Spleen (tissue), 11 donors: Measurements from ENCODE around the gene SLC35F3. TPM values are rescaled to one million over a fixed set of nuclear protein-coding genes. Genes with fewer than 3 reads are reported as not detected.
A peak's percentile ranks its signal among the peaks of the same experiment; 100 is the strongest.
"Not testable (repeated sequence)": the region's sequence is repeated elsewhere in the genome, so short reads cannot be mapped to it uniquely, and the experiment has no call there.

Experiments used
- DNase-seq: peaks from one replicate; pipeline ENCODE4 v3.0.0-alpha.2; 2020
- H3K27ac ChIP-seq, 8 donors: fragments of 200-600 bp; sonication (generic) in 7 of 8; 1 replicate in 4 of 8; 2 replicates in 4 of 8; pipeline versions ENCODE4 v1.5.0 to v1.8.0; 2016 to 2021; ENCODE audit warnings: inconsistent platforms in 4 of 8, mild to moderate bottlenecking in 4 of 8, moderate library complexity in 1 of 8
- H3K27me3 ChIP-seq, 7 donors: fragments of 200-600 bp; sonication (generic) in 6 of 7; replicated peaks in 1 of 7; 1 replicate in 4 of 7; 2 replicates in 3 of 7; pipeline versions ENCODE4 v1.5.0 to v1.8.0; 2016 to 2021; ENCODE audit warnings: inconsistent platforms in 3 of 7, mild to moderate bottlenecking in 1 of 7
- H3K36me3 ChIP-seq, 6 donors: fragments of 200-600 bp; sonication (generic) in 5 of 6; 1 replicate in 4 of 6; 2 replicates in 2 of 6; pipeline versions ENCODE4 v1.5.0 to v1.8.0; 2016 to 2021; ENCODE audit warnings: inconsistent platforms in 2 of 6
- H3K4me1 ChIP-seq, 6 donors: fragments of 200-600 bp; sonication (generic) in 5 of 6; 1 replicate in 3 of 6; 2 replicates in 3 of 6; pipeline versions ENCODE4 v1.5.0 to v1.8.0; 2016 to 2021; ENCODE audit warnings: inconsistent platforms in 3 of 6
- H3K4me3 ChIP-seq, 8 donors: fragments of 200-600 bp; sonication (generic) in 7 of 8; 1 replicate in 4 of 8; 2 replicates in 4 of 8; pipeline versions ENCODE4 v1.5.0 to v1.8.0; 2016 to 2021; ENCODE audit warnings: inconsistent platforms in 4 of 8, mild to moderate bottlenecking in 4 of 8, moderate library complexity in 2 of 8
- H3K9me3 ChIP-seq, 8 donors: fragments of 200-600 bp; sonication (generic) in 7 of 8; 1 replicate in 4 of 8; 2 replicates in 4 of 8; pipeline versions ENCODE4 v1.5.0 to v1.8.0; 2016 to 2021; ENCODE audit warnings: inconsistent platforms in 4 of 8
- POLR2A ChIP-seq, 3 donors: fragments of 450-650 bp; IDR thresholded peaks; one replicate each; pipeline ENCODE4 v1.5.1; 2017; ENCODE audit warnings: antibody characterized with exemption in 3 of 3, mild to moderate bottlenecking in 1 of 3
- POLR2AphosphoS5 ChIP-seq, 3 donors: sonication (generic); formaldehyde crosslinking; IDR thresholded peaks; one replicate each; pipeline ENCODE4 v1.5.1; 2017; ENCODE audit warnings: antibody characterized with exemption in 3 of 3
- WGBS, 5 donors: extraction: QIAGEN DNeasy Blood & Tissue Kit in 3 of 5; methylation state at CpG; one replicate each; pipeline versions ENCODE4 v1.1.5 to v1.1.7; 2013 to 2018; 5-methylcytosine and 5-hydroxymethylcytosine counted together
- intact Hi-C: fragments of 100-400 bp; cut with DNase I; formaldehyde crosslinking; loops from one replicate; pipeline ENCODE4 v1.15.0; 2023; ENCODE audit warnings: low total_unique reads
- polyA plus RNA-seq, 3 donors: library from polyadenylated mRNA; stranded (reverse); fragments of 200-250 nt; gene quantifications; one replicate each; pipeline ENCODE4 v1.2.1, GENCODE V29; 2013
- total RNA-seq, 7 donors: library from RNA; depleted of rRNA in 3 of 7; stranded (reverse); fragments of >200 nt in 3 of 7; fragmentation: NEBNext Ultra II Directional in 4 of 7; extraction: Animal tissue kit (Norgen Biotek cat#: 25700) in 4 of 7; gene quantifications; one replicate each; pipeline versions ENCODE4 v1.1.0 to v1.2.1, GENCODE V29; 2016 to 2021
- TF ChIP-seq, protein P1 (sequence below), 11 experiments: fragments of 200-600 bp in 7 of 11; fragments of 450-650 bp in 4 of 11; sonication (generic) in 4 of 11; IDR thresholded peaks in 8 of 11; conservative IDR thresholded peaks in 3 of 11; 1 replicate in 7 of 11; 2 replicates in 4 of 11; pipeline versions ENCODE4 v1.4.0 to v1.8.0; 2016 to 2021; ENCODE audit warnings: antibody characterized with exemption in 11 of 11, inconsistent platforms in 4 of 11, mild to moderate bottlenecking in 1 of 11
- donor health status: healthy with polysubstance abuse.
- donor health status: DM: no; HTN: no; CAD: no; lungs with moderate emphysema.
- donor health status: DM: no; HTN: no; CAD: no.
- donor health status: Bipolar disorder and iron deficiency.
- donor health status: healthy.
- donor health status: DM: no; HTN: no; CAD: no.
- donor health status: DM: yes; HTN: yes; CAD: no.

Gene SLC35F3
- total and polyA plus RNA-seq, 10 donors, result 0.03 to 0.44 (median 0.11) TPM; not detected in 5

- TF ChIP-seq, protein P1, sequence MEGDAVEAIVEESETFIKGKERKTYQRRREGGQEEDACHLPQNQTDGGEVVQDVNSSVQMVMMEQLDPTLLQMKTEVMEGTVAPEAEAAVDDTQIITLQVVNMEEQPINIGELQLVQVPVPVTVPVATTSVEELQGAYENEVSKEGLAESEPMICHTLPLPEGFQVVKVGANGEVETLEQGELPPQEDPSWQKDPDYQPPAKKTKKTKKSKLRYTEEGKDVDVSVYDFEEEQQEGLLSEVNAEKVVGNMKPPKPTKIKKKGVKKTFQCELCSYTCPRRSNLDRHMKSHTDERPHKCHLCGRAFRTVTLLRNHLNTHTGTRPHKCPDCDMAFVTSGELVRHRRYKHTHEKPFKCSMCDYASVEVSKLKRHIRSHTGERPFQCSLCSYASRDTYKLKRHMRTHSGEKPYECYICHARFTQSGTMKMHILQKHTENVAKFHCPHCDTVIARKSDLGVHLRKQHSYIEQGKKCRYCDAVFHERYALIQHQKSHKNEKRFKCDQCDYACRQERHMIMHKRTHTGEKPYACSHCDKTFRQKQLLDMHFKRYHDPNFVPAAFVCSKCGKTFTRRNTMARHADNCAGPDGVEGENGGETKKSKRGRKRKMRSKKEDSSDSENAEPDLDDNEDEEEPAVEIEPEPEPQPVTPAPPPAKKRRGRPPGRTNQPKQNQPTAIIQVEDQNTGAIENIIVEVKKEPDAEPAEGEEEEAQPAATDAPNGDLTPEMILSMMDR (IDR thresholded peaks at IDR 0.05 in 8 of 11, conservative IDR thresholded peaks at IDR 0.05 in 3 of 11), result no peak
- no peak for TF ChIP-seq POLR2AphosphoS5 (IDR thresholded peaks at IDR 0.05)
- no peak for TF ChIP-seq POLR2A (IDR thresholded peaks at IDR 0.05)
- Histone ChIP-seq H3K27me3 (peaks cover 0 to 5% (median 0%) of the 10 kb centered on the region in 7 donors), H3K27ac (no peak overlapping the region), H3K9me3 (no peaks in the 10 kb centered on the region), H3K36me3 (no peaks in the 10 kb centered on the region), H3K4me1 (no peaks in the 10 kb centered on the region), H3K4me3 (no peak overlapping the region)
- WGBS, 5 donors, result 46 to 74% (median 69%) methylated on average over 4 of the region's 4 CpGs
- DNase-seq, result no peak
- intact Hi-C loops, result no loop called here
Measured at GRCh38 chr1:234348964-234349363, 444.5 kb downstream of the SLC35F3 start.

DNA sequence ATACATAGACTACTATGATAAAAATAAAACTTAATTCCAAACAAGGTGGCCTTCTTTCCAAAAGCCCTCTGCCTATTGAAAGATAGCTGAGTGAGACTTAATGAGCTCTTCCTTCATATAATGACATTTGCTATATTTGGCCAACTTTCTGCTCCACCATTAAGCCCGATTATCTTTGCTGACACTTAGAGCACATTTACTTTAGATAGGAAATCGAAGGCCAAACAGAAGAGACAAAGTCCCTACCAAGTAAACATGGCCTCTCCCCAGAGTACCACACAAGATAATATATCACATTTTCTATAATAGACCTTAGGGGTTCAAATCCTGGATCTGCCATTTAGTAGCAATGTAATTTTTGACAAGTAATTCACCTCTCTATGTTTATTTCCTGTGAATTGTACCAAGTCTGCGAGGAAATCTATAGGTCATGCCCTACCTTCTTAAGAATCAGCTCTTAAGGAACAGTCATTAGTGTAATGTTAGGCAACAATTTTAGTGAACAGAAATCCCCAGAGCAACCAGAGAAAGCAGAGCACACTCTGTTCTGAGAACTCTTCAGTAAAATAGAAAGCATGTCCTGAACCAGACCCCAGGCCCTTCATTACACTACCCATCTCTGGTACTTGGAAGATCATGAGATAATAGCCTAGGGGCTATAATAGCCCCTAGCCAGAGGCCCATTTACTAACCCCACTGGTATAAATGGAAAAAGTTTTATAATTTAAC, 451.5 kb downstream of the SLC35F3 start:
- no peak for TF ChIP-seq POLR2A (IDR thresholded peaks at IDR 0.05)
- TF ChIP-seq, protein P1 (IDR thresholded peaks at IDR 0.05 in 8 of 11, conservative IDR thresholded peaks at IDR 0.05 in 3 of 11), result no peak
- no peak for TF ChIP-seq POLR2AphosphoS5 (IDR thresholded peaks at IDR 0.05)
- Histone ChIP-seq H3K27ac (peak overlapping the region in 1 of 8 donors; percentile 66), H3K9me3 (no peaks in the 10 kb centered on the region), H3K36me3 (no peaks in the 10 kb centered on the region), H3K27me3 (peaks cover 0 to 4% (median 0%) of the 10 kb centered on the region in 7 donors), H3K4me1 (peaks cover 0 to 6% (median 0%) of the 10 kb centered on the region in 6 donors), H3K4me3 (peak overlapping the region in 1 of 8 donors; percentile 34)
- intact Hi-C loops, result no loop called here
- 67 to 83% (median 74%) methylated on average over 3 of the region's 3 CpGs for WGBS, 5 donors
- DNase-seq, result no peak

- intact Hi-C loops, H3K36me3 ChIP-seq, H3K9me3 ChIP-seq, H3K27me3 ChIP-seq, H3K4me1 ChIP-seq: not testable (repeated sequence)
- Histone ChIP-seq H3K27ac (peak overlapping the region in 3 of 8 donors; percentile 35 to 66 (median 66)), H3K4me3 (peak overlapping the region in 6 of 8 donors; percentile 24 to 53 (median 35))
- TF ChIP-seq POLR2AphosphoS5 (IDR thresholded peaks at IDR 0.05), result peak in 2 of 3 donors; percentile 75 to 80
- WGBS, 5 donors, result 58 to 79% (median 69%) methylated on average over 34 to 35 of the region's 35 CpGs
- peak; percentile 87 for DNase-seq
Measured at GRCh38 chr1:234356615-234357269, 452.3 kb downstream of the SLC35F3 start.

DNA sequence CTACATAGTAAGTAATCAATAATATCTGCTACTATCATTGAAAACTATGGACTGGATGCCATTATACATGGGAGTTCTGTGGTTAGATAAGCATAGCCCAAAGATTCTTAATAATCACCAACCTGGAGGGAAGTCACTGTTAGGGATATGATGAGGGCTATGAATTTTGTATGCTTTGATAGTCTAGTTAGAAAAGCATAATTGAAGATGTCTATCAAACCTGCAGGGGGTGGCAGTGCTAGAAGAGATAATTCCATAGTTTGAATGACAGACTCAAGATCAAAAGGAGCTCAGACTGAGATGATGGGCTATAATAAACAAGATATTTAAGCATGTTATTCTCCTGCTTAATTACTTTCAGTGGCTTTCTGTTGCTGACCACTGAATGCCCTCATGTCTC, 453.4 kb downstream of the SLC35F3 start:
- peaks cover 0 to 6% (median 0%) of the 10 kb centered on the region in 6 donors for H3K4me1 ChIP-seq
- H3K27ac ChIP-seq, result no peak overlapping the region
- no peaks in the 10 kb centered on the region for H3K9me3 ChIP-seq
- H3K4me3 ChIP-seq, result no peak overlapping the region
- no peak for DNase-seq
- intact Hi-C loops, result no loop called here
- no peaks in the 10 kb centered on the region for H3K36me3 ChIP-seq
- H3K27me3 ChIP-seq, result peaks cover 0 to 2% (median 0%) of the 10 kb centered on the region in 7 donors
- no peak for TF ChIP-seq POLR2AphosphoS5 (IDR thresholded peaks at IDR 0.05)
- TF ChIP-seq, protein P1 (IDR thresholded peaks at IDR 0.05 in 8 of 11, conservative IDR thresholded peaks at IDR 0.05 in 3 of 11), result no peak
- no peak for TF ChIP-seq POLR2A (IDR thresholded peaks at IDR 0.05)
